Panc1 (cell line): ENCODE measurements around the gene LLPH.

Source experiments
- POLR2AphosphoS5 ChIP-seq: IDR thresholded peaks from 2 replicates; pipeline ENCODE4 v1.6.1; 2012; ENCODE audit warnings: mild to moderate bottlenecking, low read depth, low read length, moderate library complexity
- SIN3A ChIP-seq: IDR thresholded peaks from 2 replicates; pipeline ENCODE4 v1.6.1; 2012; ENCODE audit warnings: low read depth, mild to moderate bottlenecking, low read length, moderate library complexity, borderline replicate concordance; ENCODE audit not compliant: insufficient read depth
- TCF7L2 ChIP-seq: IDR thresholded peaks from 2 replicates; pipeline ENCODE4 v1.6.1; 2011; ENCODE audit warnings: mild to moderate bottlenecking, low read depth, low read length, inconsistent platforms
- TF ChIP-seq, protein P1 (sequence below): fragments of 450-650 bp; IDR thresholded peaks from 2 replicates; pipeline ENCODE4 v1.5.1; 2017; ENCODE audit warnings: mild to moderate bottlenecking
- TF ChIP-seq, protein P2 (sequence below), 2 experiments: IDR thresholded peaks; 2 replicates each; pipeline ENCODE4 v1.6.1; 2011 to 2012; ENCODE audit warnings: low read depth in 2 of 2, control low read depth in 1 of 2, low read length in 1 of 2, mild to moderate bottlenecking in 1 of 2, moderate library complexity in 1 of 2; ENCODE audit not compliant: insufficient read depth in 1 of 2

- TF ChIP-seq, protein P1, sequence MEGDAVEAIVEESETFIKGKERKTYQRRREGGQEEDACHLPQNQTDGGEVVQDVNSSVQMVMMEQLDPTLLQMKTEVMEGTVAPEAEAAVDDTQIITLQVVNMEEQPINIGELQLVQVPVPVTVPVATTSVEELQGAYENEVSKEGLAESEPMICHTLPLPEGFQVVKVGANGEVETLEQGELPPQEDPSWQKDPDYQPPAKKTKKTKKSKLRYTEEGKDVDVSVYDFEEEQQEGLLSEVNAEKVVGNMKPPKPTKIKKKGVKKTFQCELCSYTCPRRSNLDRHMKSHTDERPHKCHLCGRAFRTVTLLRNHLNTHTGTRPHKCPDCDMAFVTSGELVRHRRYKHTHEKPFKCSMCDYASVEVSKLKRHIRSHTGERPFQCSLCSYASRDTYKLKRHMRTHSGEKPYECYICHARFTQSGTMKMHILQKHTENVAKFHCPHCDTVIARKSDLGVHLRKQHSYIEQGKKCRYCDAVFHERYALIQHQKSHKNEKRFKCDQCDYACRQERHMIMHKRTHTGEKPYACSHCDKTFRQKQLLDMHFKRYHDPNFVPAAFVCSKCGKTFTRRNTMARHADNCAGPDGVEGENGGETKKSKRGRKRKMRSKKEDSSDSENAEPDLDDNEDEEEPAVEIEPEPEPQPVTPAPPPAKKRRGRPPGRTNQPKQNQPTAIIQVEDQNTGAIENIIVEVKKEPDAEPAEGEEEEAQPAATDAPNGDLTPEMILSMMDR, result no peak
- TF ChIP-seq POLR2AphosphoS5 (no peak), TCF7L2 (no peak), SIN3A (no peak)
- TF ChIP-seq, protein P2, sequence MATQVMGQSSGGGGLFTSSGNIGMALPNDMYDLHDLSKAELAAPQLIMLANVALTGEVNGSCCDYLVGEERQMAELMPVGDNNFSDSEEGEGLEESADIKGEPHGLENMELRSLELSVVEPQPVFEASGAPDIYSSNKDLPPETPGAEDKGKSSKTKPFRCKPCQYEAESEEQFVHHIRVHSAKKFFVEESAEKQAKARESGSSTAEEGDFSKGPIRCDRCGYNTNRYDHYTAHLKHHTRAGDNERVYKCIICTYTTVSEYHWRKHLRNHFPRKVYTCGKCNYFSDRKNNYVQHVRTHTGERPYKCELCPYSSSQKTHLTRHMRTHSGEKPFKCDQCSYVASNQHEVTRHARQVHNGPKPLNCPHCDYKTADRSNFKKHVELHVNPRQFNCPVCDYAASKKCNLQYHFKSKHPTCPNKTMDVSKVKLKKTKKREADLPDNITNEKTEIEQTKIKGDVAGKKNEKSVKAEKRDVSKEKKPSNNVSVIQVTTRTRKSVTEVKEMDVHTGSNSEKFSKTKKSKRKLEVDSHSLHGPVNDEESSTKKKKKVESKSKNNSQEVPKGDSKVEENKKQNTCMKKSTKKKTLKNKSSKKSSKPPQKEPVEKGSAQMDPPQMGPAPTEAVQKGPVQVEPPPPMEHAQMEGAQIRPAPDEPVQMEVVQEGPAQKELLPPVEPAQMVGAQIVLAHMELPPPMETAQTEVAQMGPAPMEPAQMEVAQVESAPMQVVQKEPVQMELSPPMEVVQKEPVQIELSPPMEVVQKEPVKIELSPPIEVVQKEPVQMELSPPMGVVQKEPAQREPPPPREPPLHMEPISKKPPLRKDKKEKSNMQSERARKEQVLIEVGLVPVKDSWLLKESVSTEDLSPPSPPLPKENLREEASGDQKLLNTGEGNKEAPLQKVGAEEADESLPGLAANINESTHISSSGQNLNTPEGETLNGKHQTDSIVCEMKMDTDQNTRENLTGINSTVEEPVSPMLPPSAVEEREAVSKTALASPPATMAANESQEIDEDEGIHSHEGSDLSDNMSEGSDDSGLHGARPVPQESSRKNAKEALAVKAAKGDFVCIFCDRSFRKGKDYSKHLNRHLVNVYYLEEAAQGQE (IDR thresholded peaks at IDR 0.05; ENCODE audit: insufficient read depth in 1 of 2, low read depth in 2 of 2, low read length in 1 of 2), result no peak
Measured at GRCh38 chr12:66119229-66119869, 11.2 kb downstream of the LLPH start.
